Psoas muscle (tissue), 8 donors: ENCODE measurements around the gene PDS5B. TPM values are rescaled to one million over a fixed set of nuclear protein-coding genes. Genes with fewer than 3 reads are reported as not detected.

Experiments used
- ATAC-seq, 4 donors: fragments of 200-7000 bp; cut with Tn5 transposase; one replicate each; pipeline ENCODE4 v1.9.1; 2020; ENCODE audit warnings: moderate library complexity in 3 of 4, mild to moderate bottlenecking in 2 of 4
- DNase-seq, 2 donors: peaks; one replicate each; pipeline ENCODE4 v3.0.0-alpha.2; 2020
- H3K27ac ChIP-seq: fragments of 200-600 bp; one replicate; pipeline ENCODE4 v1.8.0; 2022
- H3K27me3 ChIP-seq, 3 donors: fragments of 200-600 bp in 1 of 3; one replicate each; pipeline versions ENCODE4 v1.6.1 to v1.8.0; 2013 to 2022; ENCODE audit warnings: low read length in 2 of 3, mild to moderate bottlenecking in 2 of 3, moderate library complexity in 1 of 3; ENCODE audit not compliant: insufficient read depth in 3 of 3
- H3K36me3 ChIP-seq, 2 donors: fragments of 200-600 bp in 1 of 2; one replicate each; pipeline versions ENCODE4 v1.6.1 to v1.8.0; 2013 to 2022; ENCODE audit warnings: low read depth in 1 of 2, mild to moderate bottlenecking in 1 of 2, moderate library complexity in 1 of 2; ENCODE audit not compliant: insufficient read depth in 1 of 2
- H3K4me1 ChIP-seq: fragments of 200-600 bp; one replicate; pipeline ENCODE4 v1.8.0; 2022
- H3K4me3 ChIP-seq: fragments of 200-600 bp; one replicate; pipeline ENCODE4 v1.8.0; 2022; ENCODE audit warnings: mild to moderate bottlenecking
- H3K9me3 ChIP-seq: fragments of 200-600 bp; one replicate; pipeline ENCODE4 v1.8.0; 2022
- CTCF ChIP-seq: fragments of 200-600 bp; IDR thresholded peaks from one replicate; pipeline ENCODE4 v1.8.0; 2022; ENCODE audit warnings: antibody characterized with exemption
- WGBS, 3 donors: extraction: QIAGEN DNeasy Blood & Tissue Kit; methylation state at CpG; one replicate each; pipeline versions ENCODE4 v1.1.6 to v1.1.7; 2013; 5-methylcytosine and 5-hydroxymethylcytosine counted together
- intact Hi-C, 2 donors: fragments of 100-400 bp; cut with DNase I; formaldehyde crosslinking; loops; one replicate each; pipeline versions ENCODE4 v1.11.0 to v1.14.2; 2022
- polyA plus RNA-seq, 3 donors: library from polyadenylated mRNA; stranded (reverse); fragments of 200-250 nt; gene quantifications; one replicate each; pipeline ENCODE4 v1.2.3, GENCODE V29; 2013
- total RNA-seq, 4 donors: library from RNA; stranded (reverse); fragmentation: NEBNext Ultra II Directional in 2 of 4; extraction: Animal tissue kit (Norgen Biotek cat#: 25700) in 2 of 4; gene quantifications; one replicate each; pipeline versions ENCODE4 v1.2.1 to v1.2.4, GENCODE V29; 2021 to 2023
- donor health status: healthy with polysubstance abuse.
- donor health status: DM: no; HTN: no; CAD: no; lungs with moderate emphysema.
- donor health status: Bipolar disorder and iron deficiency.
- donor health status: healthy.
- donor health status: DM: yes; HTN: yes; CAD: no.
- donor health status: DM: no; HTN: no; CAD: no.
- donor health status: DM: no; HTN: no; CAD: no.
- donor health status: DM: yes; HTN: yes; CAD: no.

Gene PDS5B
- total and polyA plus RNA-seq, 7 donors = 3.6 to 28.1 (median 18.3) TPM

GRCh38 chr13:32610977-32611376 is 24.7 kb downstream of the PDS5B start:
- Histone ChIP-seq H3K4me3 (no peak overlapping the region), H3K4me1 (peaks cover 9% of the 10 kb centered on the region), H3K27ac (no peak overlapping the region), H3K27me3 (no peaks in the 10 kb centered on the region), H3K9me3 (peaks cover 7% of the 10 kb centered on the region), H3K36me3 (no peaks in the 10 kb centered on the region)
- WGBS, 3 donors = 88 to 97% (median 94%) methylated on average over 1 of the region's 1 CpG
- no peak for ATAC-seq
- intact Hi-C loops = no loop called here
- DNase-seq = no peak
- TF ChIP-seq CTCF = no peak

GRCh38 chr13:32616883-32617511 is 30.7 kb downstream of the PDS5B start:
- ATAC-seq (no peak), DNase-seq (no peak)
- no peaks in the 10 kb centered on the region for H3K27me3 ChIP-seq
- WGBS, 3 donors = 87 to 92% (median 90%) methylated on average over 5 of the region's 5 CpGs
- no peaks in the 10 kb centered on the region for H3K36me3 ChIP-seq
- H3K27ac ChIP-seq = no peak overlapping the region
- peaks cover 6% of the 10 kb centered on the region for H3K4me1 ChIP-seq
- intact Hi-C loops = no loop called here
- TF ChIP-seq CTCF = no peak
- no peak overlapping the region for H3K4me3 ChIP-seq
- no peaks in the 10 kb centered on the region for H3K9me3 ChIP-seq

- Histone ChIP-seq H3K27me3 (no peaks in the 10 kb centered on the region), H3K4me3 (no peak overlapping the region), H3K4me1 (peaks cover 13% of the 10 kb centered on the region), H3K27ac (no peak overlapping the region), H3K36me3 (no peaks in the 10 kb centered on the region), H3K9me3 (peaks cover 12% of the 10 kb centered on the region)
- intact Hi-C loops = no loop called here
- WGBS, 3 donors = 97 to 98% (median 97%) methylated on average over 3 of the region's 3 CpGs
- no peak for TF ChIP-seq CTCF
- DNase-seq = no peak
- no peak for ATAC-seq
These were observed 36.6 kb downstream of the PDS5B start for GRCh38 chr13:32622827-32623226.

- H3K36me3 ChIP-seq = no peaks in the 10 kb centered on the region
- H3K9me3 ChIP-seq = peaks cover 12% of the 10 kb centered on the region
- no peak for ATAC-seq
- H3K4me3 ChIP-seq = no peak overlapping the region
- peaks cover 13% of the 10 kb centered on the region for H3K4me1 ChIP-seq
- intact Hi-C loops = no loop called here
- H3K27me3 ChIP-seq = no peaks in the 10 kb centered on the region
- WGBS, 3 donors = 69 to 91% (median 91%) methylated on average over 1 of the region's 1 CpG
- TF ChIP-seq CTCF = no peak
- DNase-seq = no peak
- no peak overlapping the region for H3K27ac ChIP-seq
These were observed 38.2 kb downstream of the PDS5B start for GRCh38 chr13:32624441-32624840.

- H3K4me3 ChIP-seq = no peak overlapping the region
- H3K36me3 ChIP-seq = no peaks in the 10 kb centered on the region
- ATAC-seq = no peak
- no peaks in the 10 kb centered on the region for H3K27me3 ChIP-seq
- 38 to 41% (median 41%) methylated on average over 1 of the region's 1 CpG for WGBS, 3 donors
- H3K9me3 ChIP-seq = peaks cover 6% of the 10 kb centered on the region
- no peak for DNase-seq
- H3K4me1 ChIP-seq = peaks cover 13% of the 10 kb centered on the region
- no peak overlapping the region for H3K27ac ChIP-seq
- intact Hi-C loops = no loop called here
- TF ChIP-seq CTCF = no peak
These were observed 41.5 kb downstream of the PDS5B start for GRCh38 chr13:32627793-32628192.
